ENCODE measurements around the gene PCNX2.
"Not testable (repeated sequence)": the region's sequence is repeated elsewhere in the genome, so short reads cannot be mapped to it uniquely, and the experiment has no call there.

The PCNX2 gene

DNA sequence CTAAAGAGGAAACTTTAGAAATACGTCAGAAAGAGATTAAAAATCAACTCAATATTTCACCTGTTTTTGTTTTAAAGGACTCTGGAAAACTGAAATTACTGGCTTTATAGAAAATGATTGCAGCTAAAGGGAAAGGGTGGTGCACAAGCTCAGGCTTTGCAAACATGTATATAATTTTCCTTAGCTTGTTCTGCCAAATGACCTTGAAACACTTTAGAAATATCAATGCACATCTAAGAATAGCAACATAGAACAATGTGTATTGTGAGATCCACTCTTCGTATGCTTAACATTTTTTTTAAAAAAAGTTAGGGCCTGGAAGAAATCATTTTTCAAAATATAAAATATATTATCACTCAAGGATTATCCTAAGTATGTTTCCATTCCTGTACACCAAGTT is 201.3 kb downstream of the PCNX2 start:
- no peak for DNase-seq

DNA sequence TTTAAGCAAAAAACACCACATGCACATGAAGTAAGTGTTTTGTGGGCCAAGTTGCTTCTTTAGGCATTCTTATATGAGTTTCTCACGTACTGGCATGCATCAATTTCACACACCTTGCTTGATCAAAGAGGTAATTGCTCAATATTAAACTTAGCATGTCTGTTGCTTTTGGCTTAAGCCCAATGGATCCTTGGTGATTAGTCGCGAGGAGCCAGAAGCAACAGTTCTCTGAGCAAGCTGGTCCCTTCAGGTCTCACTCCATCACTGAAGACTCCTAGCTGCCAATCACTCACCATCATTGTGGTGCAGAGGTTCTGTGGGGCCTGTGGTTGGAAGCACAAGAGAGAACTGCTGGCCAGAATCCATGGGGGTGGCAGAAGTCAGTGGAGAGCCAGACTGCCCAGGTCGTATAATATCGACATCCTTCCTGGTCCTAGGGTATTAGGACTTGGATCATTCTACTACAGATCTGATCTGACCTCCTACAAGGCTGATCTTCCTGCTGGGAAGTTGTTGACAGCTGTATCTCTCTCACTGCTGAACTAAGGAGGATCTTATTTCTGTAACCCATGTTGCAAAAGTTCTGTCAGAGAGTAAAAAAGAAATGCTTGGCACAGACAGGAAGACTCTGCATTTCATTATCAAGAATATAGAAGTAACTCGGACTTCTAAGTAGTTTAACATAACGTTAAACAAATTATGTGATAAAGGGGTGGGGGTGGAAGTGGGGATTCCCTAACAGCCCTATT is 204.6 kb downstream of the PCNX2 start:
- no peak for DNase-seq

DNA sequence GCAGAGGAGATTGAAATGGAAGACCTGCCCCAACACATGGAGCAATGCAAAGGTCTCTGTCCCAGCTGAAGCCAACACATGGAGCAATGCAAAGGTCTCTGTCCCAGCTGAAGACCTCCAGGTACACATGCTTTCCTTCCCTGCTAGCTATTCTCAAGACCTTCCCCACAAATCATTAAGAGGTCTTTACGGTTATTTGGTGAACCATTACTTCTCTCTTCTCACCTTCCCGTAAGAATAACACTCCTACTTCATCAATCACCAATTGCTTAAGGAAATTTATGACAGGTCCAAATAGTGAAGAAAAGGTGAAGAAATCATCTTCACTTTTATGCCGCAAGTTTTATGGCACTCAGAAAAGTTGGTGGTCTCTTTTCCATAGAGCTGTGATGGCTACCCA is 206.3 kb downstream of the PCNX2 start:
- DNase-seq, result no peak

DNA sequence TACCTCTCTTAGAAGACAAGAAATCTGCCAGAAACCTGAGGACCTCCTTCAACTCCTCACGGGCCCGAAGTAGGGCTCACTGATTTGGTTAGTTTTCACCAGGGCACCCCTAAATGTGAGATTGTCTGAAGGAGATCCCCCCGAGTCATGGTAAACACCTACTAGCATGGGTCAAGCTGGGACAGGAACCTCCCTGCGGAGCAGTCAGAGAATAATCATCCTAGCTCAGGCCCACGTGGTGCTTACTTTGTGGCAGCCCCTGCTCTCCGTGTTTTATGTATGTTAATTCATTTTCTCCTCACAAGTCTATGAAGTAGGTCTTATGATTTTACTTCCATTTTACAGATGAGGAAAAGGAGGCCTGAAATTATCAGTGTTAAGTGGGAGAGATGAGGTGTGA is 206.9 kb downstream of the PCNX2 start:
- no peak for DNase-seq

DNA sequence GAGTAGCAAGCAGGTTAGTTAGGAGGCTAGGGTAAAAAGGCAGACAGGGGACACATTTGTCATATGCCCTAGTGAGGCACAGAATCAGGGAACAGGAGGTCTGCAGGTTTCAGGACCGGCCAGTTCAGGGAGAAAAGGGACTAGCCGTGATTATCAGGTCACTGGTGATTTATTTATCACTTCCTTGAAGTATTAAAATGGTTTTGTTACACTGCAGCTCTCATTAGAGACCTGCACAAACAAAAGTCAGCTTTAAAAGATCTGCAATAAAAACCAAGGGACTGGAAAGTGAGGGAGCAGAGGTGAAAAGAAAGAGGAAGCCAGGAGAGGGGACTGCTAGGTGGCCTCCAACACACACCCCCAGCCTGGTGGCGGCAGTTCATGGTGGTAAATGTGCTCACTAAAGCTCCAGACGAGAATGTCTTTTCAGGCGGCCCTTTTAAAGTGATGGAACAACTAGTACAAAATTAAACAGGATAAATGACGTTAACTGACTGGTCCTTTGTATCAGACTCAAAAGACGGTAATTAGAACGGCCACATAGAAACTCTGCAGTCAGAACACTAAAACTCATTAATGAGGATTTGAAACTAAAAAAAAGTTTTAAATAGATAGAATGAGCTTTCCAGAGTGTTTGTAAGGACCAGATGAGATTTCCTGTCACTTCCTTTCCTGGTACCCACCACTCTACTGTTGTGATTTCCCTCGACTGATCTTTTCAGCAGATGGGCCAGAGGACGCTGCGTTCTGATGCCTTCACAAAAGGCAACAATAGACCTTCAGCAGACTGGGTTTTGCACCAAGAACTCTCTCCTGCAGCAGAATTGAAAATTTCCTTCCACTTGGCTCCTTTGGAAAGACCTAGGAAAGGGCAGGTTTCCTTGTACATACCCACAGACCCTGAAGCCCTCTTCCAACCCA is 208.3 kb downstream of the PCNX2 start:
- no peak for DNase-seq

DNA sequence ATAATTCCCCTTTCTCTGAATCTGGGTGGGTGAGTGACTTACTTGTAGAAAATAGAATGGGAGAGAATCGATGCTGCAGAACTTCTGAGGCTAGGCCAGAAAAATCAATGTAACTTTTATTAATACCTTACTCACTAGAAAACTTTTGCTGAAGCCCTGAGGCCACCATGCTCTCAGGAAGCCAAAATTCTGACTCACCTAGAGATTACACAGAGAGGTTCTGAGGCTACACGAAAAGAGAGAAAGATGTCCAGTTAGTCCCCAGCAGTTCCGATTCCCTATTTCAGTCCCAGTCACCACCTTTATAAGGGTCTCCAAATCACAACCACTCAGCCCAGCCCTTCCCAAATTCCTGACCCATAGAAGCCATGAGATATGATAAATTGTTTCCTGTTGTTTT is 210.0 kb downstream of the PCNX2 start:
- no peak for DNase-seq

DNA sequence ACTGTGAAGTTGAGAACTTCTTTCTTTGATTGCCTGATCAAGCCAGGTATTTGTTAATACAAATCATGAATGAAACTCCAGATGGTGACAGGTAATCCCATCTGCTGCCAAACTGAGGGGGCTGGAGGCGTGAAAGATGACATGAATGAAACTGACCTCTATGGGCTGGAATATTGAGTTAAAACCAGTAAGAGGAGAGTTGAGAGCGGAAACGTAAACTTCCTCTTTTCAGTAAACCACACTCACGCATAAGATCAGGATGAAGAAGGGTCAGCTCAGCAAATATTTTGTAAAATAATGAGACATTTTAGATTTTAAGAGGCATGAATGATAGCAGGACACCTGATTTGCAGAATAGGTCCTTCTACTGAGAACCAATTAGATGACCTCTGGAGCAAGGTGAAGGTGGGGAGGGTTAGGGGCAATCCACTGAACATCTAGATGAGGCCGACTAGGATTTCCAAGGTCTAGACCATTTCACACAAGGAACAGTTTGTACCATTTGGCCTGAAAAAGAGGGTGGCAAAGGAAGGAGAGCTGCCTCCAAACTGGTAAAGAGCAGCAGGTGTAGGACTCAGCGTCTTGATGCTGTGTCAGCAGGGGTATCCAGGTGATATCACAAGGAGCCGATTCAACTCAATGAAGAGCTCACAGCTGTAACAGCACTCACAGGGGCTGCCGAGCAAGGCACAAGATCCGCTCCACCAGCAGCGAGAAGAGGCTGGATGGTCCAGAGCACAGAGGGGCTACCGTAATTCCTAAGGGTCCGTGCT is 212.6 kb downstream of the PCNX2 start:
- DNase-seq, result peak; percentile 6

DNA sequence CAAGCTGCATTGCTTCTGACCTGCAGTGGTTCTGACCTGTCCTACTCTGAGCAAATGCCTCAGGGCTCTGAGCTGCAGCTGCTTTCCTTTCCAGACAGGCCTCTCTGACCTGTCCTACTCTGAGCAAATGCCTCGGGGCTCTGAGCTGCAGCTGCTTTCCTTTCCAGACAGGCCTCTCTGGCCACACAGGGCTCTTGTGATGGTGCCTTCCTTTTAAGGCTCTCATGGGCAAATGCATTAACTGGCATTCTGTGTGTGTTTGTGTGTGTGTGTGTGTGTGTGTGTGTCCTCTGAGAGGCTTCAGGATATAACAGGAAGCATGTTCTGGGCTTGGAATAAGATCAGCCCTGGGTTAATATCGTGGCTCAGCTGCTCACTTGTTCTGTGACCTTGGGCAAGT is 213.8 kb downstream of the PCNX2 start:
- peak; percentile 44 for DNase-seq

DNA sequence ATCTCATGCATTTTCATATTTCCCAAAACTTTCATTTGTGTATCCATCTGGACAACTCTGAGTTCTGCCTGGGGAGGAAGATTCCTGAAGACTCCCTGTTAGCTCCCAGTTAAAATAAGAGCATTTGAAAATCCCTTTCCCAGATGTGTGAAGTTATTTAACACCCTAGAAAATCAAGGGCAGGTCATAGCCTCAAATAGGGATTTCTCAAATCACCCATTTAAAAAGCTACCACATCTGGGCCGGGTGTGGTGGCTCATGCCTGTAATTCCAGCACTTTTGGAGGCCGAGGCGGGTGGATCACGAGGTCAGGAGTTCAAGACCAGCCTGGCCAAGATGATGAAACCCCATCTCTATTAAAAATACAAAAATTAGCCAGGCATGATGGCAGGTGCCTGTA is 214.7 kb downstream of the PCNX2 start:
- DNase-seq, result not testable (repeated sequence)

DNA sequence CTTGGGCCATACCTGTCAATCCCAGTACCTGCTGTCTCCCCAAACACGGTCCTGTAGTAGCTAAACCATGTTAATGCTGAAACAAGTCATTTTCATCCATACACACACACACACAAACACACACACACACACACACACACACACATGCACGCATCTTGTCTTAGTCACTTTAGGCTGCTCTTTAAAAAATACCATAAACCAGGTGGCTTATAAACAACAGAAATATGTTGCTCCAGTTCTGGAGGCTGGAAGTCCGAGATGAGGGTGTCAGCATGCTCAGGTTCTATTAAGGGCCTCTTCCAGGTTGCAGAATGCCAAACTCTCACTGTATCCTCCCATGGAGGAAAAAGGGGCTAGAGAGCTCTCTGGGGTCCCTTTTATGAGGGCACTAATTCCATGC is 215.2 kb downstream of the PCNX2 start:
- DNase-seq, result no peak

DNA sequence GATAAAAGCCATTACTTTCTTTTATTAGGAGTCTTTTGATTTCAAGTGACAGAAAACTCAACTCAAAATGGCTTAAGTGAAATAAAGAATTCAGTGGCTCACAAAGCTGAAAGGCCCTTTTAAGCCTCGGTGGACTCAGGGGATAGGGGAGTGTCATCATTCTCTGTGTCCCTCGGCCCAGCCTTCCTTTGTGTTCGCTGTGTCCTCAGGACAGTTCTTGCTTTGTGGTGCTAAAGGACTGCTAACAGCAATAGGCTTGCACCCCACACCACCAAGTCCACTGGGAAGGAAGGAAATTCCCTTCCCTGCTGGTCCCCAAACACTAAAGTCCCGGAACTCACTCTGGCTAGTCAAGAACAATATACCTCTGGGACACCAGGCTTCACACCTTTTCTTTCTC is 216.0 kb downstream of the PCNX2 start:
- no peak for DNase-seq

DNA sequence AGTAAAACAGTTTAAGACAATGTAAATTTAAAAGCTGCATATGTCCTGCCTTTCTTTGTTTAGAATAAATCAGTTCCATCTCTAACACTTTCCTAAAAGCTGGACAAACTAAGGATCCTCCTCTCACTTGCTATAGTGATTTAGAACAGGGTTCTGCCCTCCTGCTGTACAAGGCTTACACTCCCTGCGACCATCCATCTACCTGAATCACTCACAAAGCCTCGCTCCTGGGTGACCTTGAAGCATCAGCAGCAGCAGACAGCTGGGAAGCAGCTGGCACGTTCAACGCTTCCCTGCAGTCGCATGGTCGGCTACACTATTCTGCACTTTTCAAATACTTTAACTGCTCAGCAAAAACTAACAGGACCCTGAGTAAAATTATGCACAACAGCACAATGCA is 217.1 kb downstream of the PCNX2 start:
- DNase-seq, result no peak

DNA sequence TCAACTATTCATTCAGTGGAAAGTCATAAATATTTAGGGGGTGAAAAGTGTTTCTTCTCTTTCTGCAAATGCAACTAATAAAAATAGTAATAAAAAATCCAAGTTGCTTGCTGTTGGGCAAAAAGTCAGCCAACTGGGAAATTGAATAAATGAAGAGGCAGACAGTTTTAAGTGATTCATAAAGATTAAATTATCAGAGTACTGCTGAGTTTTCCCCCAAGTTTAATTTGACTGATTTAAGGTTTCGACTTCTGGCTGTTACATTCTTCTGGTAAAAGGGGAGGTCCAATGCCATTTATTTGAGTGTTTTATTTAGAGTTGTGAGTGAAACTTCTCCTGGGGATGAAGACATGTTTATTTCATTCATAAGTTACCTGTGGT is 219.6 kb downstream of the PCNX2 start:
- DNase-seq, result no peak

DNA sequence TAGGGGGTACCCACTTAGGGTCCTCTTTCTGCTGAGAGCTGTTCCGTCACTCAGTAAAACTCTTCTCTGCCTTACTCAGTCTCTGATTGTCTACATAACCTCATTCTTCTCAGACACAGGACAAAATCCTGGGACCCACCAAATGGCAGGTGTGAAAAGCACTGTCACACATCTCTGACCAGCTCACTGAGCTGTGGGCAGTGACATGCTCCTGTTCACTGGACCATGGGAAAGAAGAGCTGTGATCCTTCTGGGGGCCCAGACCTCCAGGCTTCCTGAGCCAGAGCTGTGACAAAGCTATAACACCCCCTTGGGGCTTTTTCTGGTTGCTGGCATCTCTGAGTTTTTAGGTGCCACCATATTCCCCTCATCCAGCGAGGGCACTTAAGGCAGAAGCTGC is 229.4 kb downstream of the PCNX2 start:
- no peak for DNase-seq

DNA sequence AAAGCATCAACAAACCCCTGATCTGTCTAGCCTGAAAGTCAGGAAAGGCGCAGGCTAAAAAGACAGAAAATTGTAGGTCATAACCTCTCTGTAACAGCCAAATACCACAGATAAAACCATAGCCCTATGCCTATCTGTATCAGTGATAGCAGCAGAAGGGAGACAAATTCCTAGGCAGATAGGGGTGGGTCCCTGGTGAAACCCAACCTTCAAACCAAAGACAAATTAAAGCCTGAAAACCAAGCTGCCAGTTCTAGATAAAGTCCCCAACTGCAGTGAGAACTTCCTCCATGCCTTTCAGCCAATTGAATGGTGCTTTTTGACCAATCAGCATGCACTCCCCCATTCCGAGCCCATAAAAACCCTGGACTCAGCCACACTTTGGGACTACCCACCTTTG is 229.8 kb downstream of the PCNX2 start:
- DNase-seq, result no peak

DNA sequence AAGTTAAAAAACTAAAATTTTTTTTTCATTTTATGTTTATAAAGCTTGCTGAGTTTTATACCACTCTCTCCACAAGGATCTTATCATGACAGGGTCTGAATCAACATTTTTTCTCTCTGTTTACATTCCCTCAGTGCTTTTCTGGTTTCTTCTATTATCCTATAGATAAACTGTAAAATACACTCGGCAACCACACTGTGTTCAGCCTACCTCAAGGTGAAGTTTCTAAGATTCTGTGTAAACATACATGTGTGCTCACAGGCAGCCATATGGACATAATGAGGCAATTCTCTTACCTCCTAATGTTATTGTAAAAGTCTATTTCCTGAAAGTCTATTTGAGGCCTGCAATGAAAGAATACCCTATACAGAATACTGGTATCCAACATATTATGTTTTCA is 230.5 kb downstream of the PCNX2 start:
- no peak for DNase-seq

DNA sequence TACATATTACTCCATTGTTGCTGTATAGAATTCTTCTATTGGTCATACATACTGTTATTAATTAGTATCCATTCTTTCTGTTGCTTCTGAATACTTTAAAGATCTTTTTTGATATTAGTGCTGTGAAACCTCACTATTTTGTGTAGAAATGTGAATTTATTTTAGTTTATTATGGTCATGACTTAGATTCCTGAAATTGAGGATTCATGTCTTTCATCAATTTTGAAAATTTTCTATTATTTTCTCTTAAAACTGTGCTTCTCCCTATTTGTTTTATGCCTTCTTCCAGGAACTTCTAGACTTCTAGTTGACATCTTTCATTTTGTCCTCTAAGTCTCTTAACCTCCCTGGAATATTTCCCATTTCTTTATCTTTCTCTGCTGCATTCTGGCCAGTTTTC is 232.1 kb downstream of the PCNX2 start:
- DNase-seq, result no peak

DNA sequence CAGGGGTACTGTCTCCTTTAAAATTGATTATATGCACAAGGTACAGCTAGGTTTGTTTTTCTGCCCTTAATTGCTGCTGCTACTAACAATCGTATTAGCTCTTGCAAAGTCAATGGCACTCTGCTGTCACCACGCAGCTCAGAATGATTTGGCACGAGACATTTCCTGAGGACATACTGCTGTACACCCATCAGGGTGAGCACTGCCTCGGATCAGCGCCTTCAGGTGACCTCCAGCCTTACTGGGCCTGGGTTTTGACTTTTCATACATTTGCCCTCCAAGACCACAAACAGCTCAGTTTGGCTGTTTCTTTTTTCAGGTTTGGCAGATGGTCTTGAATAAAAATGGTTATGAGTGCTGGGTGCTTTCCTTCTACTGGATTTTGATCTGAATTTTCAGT is 234.3 kb downstream of the PCNX2 start:
- peak; percentile 64 for DNase-seq

DNA sequence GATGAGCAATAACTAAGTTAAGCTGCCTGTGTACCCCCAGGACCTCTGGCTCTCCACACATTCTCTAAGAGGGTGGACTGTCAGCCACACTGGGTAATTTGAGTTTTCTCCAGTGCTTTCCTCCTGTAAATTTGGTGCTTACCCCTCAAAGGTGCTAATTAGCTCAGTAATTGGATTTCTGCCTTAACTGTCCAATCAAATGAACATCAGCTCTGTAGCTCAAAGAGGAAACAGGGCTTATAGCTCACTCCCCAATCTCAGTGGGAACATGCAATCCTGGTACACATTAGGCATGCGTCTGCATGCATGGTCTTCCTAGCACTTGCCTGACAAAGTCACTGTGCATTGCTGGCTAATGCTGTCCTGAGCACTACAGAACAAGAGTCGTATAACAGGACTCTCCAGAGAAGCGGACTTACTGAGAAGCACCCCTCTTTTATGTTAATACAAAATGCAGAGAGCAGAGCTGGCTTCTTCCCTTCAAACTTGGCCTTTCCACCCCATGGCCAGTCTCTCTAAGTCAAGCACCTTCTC is 235.0 kb downstream of the PCNX2 start:
- peak; percentile 27 for DNase-seq

DNA sequence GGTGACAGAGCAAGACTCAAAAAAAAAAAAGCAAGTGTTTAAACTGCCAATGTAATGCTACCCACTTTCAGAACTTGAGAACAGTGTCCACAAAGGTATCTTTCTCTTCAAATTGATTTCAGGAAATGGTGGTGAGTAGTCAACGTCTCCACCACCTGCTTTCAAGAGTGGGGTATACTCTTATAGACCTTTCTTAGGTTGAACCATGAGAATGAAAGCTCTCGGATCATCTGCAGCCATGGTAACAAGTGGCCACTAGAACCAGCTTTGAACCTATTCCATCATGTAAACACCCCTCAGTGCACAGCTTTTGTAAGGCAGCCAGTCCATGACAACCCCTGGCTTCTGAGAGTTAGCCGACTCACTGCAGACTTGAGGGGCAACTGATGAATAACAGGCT is 237.7 kb downstream of the PCNX2 start:
- no peak for DNase-seq

DNA sequence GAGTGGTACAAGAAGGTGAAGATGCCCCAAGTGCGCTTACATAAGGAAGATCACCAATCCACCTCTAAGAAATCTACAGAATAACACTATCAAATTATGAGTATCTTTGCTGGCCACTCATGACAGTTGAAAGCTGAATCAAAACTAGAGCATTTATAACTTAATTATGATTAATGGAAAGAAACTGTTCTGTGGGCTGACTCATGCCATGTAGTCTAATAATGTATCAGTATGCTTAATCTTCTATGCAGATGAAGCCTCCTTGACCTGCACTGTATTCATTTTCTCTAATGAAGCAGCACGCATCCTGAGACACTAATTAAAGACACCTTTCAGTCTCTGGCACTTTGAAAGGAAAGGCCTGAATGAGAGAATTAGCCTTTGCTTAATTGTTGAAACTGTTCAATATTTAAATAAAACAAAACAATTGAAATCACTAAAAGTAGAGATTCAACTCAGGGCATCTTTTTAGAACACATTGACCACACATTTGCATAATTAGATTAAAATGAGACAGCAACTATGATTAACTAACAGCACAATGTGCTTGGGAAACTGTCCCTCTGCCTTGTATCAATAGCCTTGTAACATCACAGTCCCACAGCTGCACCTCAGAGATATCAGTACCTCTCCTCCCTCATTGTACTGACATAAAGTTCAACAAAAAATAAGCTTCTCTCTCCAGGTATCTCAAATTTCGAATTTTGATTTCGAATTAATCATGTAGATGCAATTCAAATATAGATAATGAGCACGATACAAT is 239.5 kb downstream of the PCNX2 start:
- DNase-seq, result no peak

DNA sequence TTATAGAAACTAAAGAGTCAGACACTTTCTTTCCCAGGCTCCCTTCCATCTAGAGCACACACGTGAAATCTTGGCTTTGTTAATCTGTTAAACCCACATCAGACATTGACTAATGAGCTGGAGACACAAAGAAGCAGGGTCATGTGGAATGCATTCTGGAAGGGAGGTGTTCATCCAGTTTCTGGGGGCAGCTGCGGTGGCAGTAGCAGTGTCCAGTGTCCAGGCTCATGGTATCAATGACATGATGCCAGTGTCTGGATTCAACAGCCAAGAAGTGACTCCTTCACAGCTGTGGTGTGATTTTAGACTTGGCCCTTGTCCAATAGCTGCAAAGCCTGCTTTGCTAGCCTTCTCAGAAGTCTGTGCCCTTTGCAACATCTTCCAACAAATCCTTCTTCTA is 249.9 kb downstream of the PCNX2 start:
- no peak for DNase-seq

DNA sequence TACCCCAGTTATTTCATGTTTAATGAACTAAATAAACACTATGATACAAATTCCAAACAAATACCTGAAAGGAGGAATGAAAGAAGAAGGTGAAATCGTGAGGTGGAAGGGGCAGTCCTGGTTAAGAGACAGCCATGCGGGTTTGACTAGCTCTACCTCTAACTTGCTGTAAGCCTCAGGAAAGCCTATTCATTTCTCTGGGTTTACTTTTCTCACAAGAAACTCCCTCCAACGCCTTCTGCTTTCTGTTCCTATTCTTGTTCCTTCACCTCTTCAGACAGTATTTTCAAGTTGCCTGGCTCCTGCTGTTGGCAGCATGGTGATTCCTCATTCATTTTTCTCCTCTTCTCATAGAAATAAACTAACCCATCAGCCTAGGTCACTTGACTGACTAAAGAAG is 252.7 kb downstream of the PCNX2 start:
- no peak for DNase-seq

All from NCI-H69 (cell line).